Measurements from ENCODE around the gene PLA2G2D. TPM values are rescaled to one million over a fixed set of nuclear protein-coding genes. Genes with fewer than 3 reads are reported as not detected.

PLA2G2D gene
- total and polyA plus RNA-seq, 7 donors, result 0.16 to 8.6 TPM; not detected in 5

GRCh38 chr1:20139776-20140612 lies 20.7 kb upstream of the PLA2G2D start:
- intact Hi-C loops (cut with DNase I), result no loop called here
- no peaks in the 10 kb centered on the region for H3K4me1 ChIP-seq
- no peak overlapping the region for H3K4me3 ChIP-seq
- WGBS, 2 donors, result 75 to 76% methylated on average over 13 of the region's 13 CpGs
- TF ChIP-seq EP300 (IDR thresholded peaks at IDR 0.05) (no peak), POLR2A (IDR thresholded peaks at IDR 0.05) (no peak), CTCF (IDR thresholded peaks at IDR 0.05) (no peak), POLR2AphosphoS5 (IDR thresholded peaks at IDR 0.05) (no peak)
- peaks cover 0 to 8% (median 0%) of the 10 kb centered on the region in 3 donors for H3K27me3 ChIP-seq
- H3K27ac ChIP-seq, result no peak overlapping the region
- DNase-seq, result peak; percentile 40
- H3K36me3 ChIP-seq, result no peaks in the 10 kb centered on the region
- no peaks in the 10 kb centered on the region for H3K9me3 ChIP-seq

GRCh38 chr1:20138961-20139550 lies 19.7 kb upstream of the PLA2G2D start, which contains the start of gene PLA2G2F:
Gene PLA2G2F (plus strand): TSS chr1:20139323. CDS start chr1:20139428, 105 bp downstream.
- no peaks in the 10 kb centered on the region for H3K36me3 ChIP-seq
- H3K27me3 ChIP-seq, result peaks cover 0 to 8% (median 0%) of the 10 kb centered on the region in 3 donors
- H3K4me3 ChIP-seq, result no peak within 1 kb of the TSS
- H3K9me3 ChIP-seq, result no peaks in the 10 kb centered on the region
- DNase-seq, result peak; percentile 39
- H3K27ac ChIP-seq, result no peak within 1 kb of the TSS
- no peaks in the 10 kb centered on the region for H3K4me1 ChIP-seq
- TF ChIP-seq EP300 (IDR thresholded peaks at IDR 0.05), result no peak
- TF ChIP-seq POLR2AphosphoS5 (IDR thresholded peaks at IDR 0.05), result no peak
- no peak for TF ChIP-seq CTCF (IDR thresholded peaks at IDR 0.05)
- TF ChIP-seq POLR2A (IDR thresholded peaks at IDR 0.05), result no peak
- 85 to 88% methylated on average over 9 of the region's 9 CpGs for WGBS, 2 donors
- intact Hi-C loops (cut with DNase I), result no loop called here

- no peak for TF ChIP-seq POLR2A (IDR thresholded peaks at IDR 0.05)
- TF ChIP-seq CTCF (IDR thresholded peaks at IDR 0.05), result no peak
- no peak for TF ChIP-seq EP300 (IDR thresholded peaks at IDR 0.05)
- TF ChIP-seq POLR2AphosphoS5 (IDR thresholded peaks at IDR 0.05), result no peak
- WGBS, 2 donors, result 94 to 95% methylated on average over 6 of the region's 6 CpGs
- H3K27ac ChIP-seq, result no peak overlapping the region
- peak; percentile 15 for DNase-seq
- intact Hi-C loops (cut with DNase I), result no loop called here
- H3K27me3 ChIP-seq, result peaks cover 0 to 8% (median 0%) of the 10 kb centered on the region in 3 donors
- no peaks in the 10 kb centered on the region for H3K9me3 ChIP-seq
- no peaks in the 10 kb centered on the region for H3K36me3 ChIP-seq
- H3K4me1 ChIP-seq, result no peaks in the 10 kb centered on the region
- H3K4me3 ChIP-seq, result no peak overlapping the region
Measured at GRCh38 chr1:20138346-20138745, 19.0 kb upstream of the PLA2G2D start.

DNA sequence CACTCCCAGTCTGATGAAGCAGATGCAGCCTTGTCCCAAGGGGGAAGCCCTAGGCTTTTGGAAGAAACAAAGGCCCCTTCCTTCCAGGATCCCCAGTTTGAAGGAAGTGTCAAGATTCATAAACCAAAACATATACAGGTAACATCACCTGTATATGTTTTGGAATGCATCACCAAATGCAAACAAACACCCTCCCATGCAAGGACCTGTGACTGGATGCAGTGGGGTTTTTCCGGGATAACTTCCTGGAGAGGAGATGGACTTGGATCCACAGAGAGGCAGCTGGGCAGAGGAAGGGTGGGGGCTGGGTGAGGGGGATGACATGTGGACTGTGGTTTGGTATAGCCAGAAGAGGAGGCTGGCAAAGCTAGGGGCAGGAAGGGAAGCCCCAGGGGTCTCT lies 18.3 kb upstream of the PLA2G2D start:
- Histone ChIP-seq H3K36me3 (no peaks in the 10 kb centered on the region), H3K4me3 (no peak overlapping the region), H3K27ac (no peak overlapping the region), H3K27me3 (peaks cover 0 to 8% (median 0%) of the 10 kb centered on the region in 3 donors), H3K9me3 (no peaks in the 10 kb centered on the region), H3K4me1 (no peaks in the 10 kb centered on the region)
- intact Hi-C loops (cut with DNase I), result no loop called here
- DNase-seq, result peak; percentile 3
- TF ChIP-seq POLR2A (IDR thresholded peaks at IDR 0.05) (no peak), EP300 (IDR thresholded peaks at IDR 0.05) (no peak), POLR2AphosphoS5 (IDR thresholded peaks at IDR 0.05) (no peak), CTCF (IDR thresholded peaks at IDR 0.05) (no peak)
- WGBS, 2 donors, result 27 to 71% methylated on average over 1 of the region's 1 CpG
